Erythroblast (primary cell): Measurements from ENCODE around the gene C12orf75.

Source experiments
- GATA1 ChIP-seq: IDR thresholded peaks from 2 replicates; pipeline ENCODE4 v1.6.1; 2011; ENCODE audit warnings: low read depth, mild to moderate bottlenecking, control low read depth, low read length, moderate library complexity
- POLR2A ChIP-seq: IDR thresholded peaks from 2 replicates; pipeline ENCODE4 v1.6.1; 2011; ENCODE audit warnings: mild to moderate bottlenecking, low read length

GRCh38 chr12:105403095-105403494 lies 72.6 kb downstream of the C12orf75 start:
- TF ChIP-seq GATA1: no peak
- TF ChIP-seq POLR2A: no peak
